IMR-90 (cell line): ENCODE measurements around the gene ZNF584. TPM values are rescaled to one million over a fixed set of nuclear protein-coding genes. Genes with fewer than 3 reads are reported as not detected.

ENCODE experiments used
- RAD21 ChIP-seq: IDR thresholded peaks from 2 replicates; pipeline ENCODE4 v1.6.1; 2012; ENCODE audit warnings: low read length, improper control_type of control experiment
- SMC3 ChIP-seq: fragments of 150-350 bp; IDR thresholded peaks from 2 replicates; pipeline ENCODE4 v1.6.1; 2016; ENCODE audit warnings: low read depth, mild to moderate bottlenecking, antibody characterized with exemption, low read length, moderate library complexity
- polyA plus RNA-seq, 3 experiments: library from polyadenylated mRNA; depleted of rRNA; stranded (reverse); fragments of >200 nt; gene quantifications; 2 replicates each; pipeline ENCODE4 v1.2.3, GENCODE V29; 2012; ENCODE audit warnings: low replicate concordance in 1 of 3
- total RNA-seq: library from RNA; depleted of rRNA; stranded (reverse); fragments of >200 nt; gene quantifications from 2 replicates; pipeline ENCODE4 v1.2.3, GENCODE V29; 2012
- TF ChIP-seq, protein P1 (sequence below): fragments of 150-350 bp; IDR thresholded peaks from 2 replicates; pipeline ENCODE4 v1.6.1; 2017; ENCODE audit warnings: mild to moderate bottlenecking, antibody characterized with exemption, low read length, low read depth

ZNF584 gene
- total and polyA plus RNA-seq, 2 of the 4 experiments (the other 2 are of a cell fraction), result 11.6 to 15.4 TPM

DNA sequence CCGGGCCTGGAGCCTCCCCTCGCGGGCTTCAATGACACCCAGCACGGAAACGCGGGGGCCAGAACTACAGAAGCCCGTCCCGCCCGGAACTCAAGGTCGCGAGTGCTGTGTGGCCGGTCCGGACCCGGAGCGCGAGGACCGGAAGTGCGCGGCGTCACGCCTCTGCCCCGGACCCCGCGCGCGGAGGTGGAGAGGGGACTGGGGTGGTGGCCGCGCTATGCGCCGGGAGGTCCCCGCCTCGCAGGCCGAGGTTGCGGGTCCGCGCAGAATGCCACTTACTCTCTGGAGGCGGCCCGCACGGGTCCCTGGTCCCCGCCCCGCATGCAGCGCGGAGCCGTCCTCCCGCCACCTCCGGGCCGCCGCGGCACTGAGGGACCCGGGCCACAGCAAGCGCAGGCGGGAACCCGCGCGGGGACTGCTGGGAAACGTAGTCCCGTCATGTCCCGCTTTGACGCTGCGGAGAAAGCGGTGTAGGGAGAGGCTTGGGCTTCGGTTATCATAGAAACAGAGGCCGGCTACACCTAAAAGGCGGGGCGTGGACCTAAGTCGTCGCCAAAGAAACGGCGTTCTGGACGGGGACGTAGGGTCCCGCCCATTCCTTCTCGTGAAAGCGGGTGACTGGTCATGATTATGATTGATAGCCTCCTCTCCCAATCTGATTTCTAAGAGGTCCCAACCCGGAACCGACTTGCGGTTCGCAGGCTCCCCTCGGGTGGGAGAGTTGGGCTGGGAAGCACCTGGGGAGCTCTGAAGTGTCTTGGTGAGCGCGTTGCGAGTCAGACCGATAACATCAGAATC lies 27.6 kb upstream of the ZNF584 start, which contains the start of gene ZNF837 (continued):
- TF ChIP-seq, protein P1, sequence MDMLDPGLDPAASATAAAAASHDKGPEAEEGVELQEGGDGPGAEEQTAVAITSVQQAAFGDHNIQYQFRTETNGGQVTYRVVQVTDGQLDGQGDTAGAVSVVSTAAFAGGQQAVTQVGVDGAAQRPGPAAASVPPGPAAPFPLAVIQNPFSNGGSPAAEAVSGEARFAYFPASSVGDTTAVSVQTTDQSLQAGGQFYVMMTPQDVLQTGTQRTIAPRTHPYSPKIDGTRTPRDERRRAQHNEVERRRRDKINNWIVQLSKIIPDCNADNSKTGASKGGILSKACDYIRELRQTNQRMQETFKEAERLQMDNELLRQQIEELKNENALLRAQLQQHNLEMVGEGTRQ, result peak; percentile 33; the same call in 1 of the 2 replicates
- TF ChIP-seq SMC3 (no peak; the same call in 1 of the 2 replicates), RAD21 (no peak; the same call in 1 of the 2 replicates)
